ENCODE measurements around the gene ADAM12.

ADAM12 gene

DNA sequence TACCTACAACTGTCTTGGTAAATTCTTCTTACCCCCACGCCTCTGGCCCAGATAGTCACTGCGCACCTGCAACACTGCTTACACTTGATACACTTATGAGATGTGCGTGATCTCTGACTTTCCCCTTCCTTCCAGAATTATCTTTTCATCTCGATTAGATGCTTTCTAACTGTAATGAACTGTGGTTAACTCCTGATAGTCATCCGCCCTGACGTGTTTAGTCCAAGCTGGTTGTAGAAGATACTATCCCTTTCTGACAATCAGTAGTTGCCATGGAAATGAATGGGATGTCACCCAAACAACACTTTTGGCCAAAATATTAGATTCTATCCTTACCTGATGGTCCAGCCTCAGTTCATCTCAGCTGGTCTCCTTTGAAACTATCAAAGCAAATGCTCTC is 241.5 kb downstream of the ADAM12 start:
- DNase-seq (ENCODE audit: low read depth in 2 of 2), result no peak

DNA sequence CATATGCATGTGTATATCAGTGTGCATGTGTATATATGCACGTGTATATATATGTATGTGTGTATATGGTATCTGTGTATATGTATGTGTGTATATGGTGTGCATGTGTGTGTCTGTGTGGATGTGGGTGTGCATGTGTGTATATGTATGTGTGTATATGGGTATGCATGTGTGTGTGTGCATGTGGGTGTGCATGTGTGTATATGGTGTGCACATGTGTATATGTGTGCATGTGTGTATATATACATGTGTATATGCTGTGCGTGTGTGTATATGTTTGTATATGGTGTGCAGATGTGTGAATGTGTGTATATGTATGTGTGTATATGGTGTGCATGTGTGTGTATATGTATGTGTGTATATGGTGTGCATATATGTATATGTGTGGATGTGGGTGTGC is 245.2 kb downstream of the ADAM12 start:
- DNase-seq (ENCODE audit: low read depth in 2 of 2), result no peak

DNA sequence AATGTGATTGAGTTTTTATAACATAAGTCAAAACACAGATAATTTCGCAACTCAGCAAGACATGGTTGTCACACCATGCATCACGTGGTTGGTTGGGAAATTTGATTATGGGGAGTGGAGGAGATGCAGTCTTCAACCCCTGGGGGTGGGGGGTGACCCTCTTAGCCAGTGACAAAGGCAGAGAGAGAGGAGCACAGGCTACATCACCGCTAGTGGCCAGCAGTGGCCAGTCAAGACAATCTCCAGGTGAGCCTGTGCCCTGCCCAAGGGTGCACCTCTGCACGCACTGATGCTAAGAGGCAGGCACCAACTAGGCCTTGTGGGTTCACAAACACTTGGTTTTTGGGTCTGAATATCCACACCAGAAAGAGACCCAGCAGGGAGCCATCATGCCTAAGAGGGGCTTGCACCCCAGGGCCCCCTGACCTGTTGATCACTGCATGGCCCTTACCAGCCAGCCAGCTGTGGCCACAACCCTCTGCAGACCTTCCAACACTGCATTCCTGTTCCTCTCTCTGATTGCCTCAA is 247.5 kb downstream of the ADAM12 start:
- no peak for DNase-seq (ENCODE audit: low read depth in 2 of 2)

DNA sequence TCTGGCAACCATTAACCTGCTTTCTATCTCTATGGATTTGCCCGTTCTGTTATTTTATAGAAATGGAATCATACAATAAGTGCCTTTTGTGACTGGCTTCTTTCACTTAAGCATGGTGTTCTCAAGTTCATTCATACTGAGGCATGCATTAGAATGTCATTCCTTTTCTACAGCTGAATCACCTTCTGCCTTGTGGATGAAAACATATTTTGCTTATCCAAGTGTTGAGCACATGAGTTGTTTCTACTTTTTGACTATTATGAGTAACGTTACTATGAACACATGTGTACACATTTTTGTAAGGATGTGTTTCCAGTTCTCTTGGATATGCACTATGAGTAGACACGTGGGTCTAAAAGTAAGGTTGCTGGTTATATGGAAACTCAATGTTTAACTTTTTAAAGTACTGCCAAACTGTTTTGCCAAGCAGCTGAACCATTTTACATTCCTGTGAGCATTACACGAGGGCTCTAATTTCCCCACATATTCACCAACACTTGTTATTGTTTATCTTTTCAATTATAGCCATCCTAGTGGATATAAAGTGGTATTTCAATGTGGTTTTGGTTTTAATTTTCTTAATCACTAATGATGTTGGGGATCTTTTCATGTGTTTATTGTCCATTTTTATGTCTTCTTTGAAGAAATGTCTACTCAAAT is 250.6 kb downstream of the ADAM12 start:
- DNase-seq (ENCODE audit: low read depth in 2 of 2), result no peak

DNA sequence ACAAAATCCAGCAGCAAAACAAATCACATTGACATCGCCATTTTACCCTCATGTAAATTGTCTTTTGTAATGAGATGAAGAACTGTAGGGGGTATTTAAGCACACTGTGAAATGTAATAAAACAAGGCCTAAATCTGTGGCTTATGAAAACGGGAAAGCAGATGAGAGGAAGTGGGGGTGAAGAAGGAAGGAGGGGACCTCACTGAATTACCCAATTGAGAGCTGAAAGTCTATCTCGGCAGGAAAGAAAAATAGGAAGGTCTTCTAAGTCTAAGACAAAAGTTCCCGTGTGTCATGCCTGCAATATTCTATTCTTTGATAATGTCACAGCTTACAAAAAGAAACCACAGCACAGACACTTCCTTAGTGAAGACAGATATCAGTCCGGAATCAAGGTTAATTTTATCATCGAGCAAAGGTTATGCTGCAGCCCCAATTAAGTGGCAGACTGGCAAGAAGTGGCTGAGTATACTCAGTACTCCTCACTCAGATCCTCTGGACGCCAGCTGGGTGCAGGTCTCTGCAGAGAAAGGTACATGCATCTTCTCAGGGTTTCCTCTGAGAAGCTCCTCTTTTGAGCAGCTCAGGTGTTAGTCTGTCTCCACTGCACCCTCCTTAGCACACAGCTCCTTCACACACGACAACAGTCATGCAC is 252.2 kb downstream of the ADAM12 start:
- DNase-seq (ENCODE audit: low read depth in 2 of 2), result no peak

DNA sequence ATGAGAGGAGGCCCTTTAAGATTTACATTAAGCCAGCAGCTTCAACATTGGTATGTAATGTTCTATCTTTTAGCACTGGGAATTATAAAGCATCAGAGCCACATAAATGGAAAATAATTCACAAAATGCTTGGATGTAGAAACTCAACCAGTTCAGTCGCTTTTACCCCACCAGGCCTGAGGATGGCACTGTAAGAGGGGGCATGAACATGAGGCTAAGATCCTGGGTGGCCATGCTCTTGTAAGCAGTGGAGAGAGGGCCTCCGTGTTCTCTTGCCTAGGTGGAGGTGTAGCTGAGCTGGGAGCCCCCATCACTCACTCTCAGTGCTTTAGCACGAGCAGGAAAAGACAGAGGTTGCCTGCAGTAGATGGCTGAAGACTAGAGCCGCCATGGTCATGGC is 253.1 kb downstream of the ADAM12 start:
- DNase-seq (ENCODE audit: low read depth in 2 of 2), result no peak

DNA sequence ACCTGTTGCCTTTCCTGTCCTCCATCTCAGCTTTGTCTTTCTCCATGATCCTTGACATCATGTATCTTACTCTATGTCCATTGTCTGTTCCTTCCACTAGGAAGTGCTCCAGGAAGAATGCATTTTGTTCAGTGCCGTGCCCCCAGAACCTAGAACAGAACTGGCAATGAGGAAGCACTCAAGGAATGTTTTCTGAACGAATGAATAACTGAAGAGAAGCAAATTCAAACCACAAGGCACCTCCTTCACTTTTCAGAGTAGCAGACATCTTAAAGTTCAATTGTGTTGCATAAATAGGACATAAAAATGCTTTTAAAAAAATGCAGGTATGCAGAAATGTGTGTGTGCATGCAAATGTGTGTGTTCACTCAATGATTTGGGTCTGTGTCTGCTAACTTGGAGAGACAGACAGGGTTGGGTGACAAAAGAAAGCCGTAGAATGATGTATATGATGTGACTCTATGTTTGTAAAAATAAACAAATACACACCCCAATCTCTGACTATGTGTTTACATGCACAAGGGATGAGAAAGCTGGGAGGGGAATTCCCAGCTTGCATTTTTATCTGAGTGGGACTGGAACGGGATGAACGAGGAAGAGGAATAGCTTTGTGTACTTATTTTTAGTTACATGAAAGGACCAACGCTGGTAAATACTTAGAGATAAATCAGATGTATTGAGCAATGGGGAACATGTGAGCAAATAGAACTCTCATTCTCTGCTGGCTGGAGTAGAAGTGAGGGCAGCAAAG is 254.2 kb downstream of the ADAM12 start:
- no peak for DNase-seq (ENCODE audit: low read depth in 2 of 2)

DNA sequence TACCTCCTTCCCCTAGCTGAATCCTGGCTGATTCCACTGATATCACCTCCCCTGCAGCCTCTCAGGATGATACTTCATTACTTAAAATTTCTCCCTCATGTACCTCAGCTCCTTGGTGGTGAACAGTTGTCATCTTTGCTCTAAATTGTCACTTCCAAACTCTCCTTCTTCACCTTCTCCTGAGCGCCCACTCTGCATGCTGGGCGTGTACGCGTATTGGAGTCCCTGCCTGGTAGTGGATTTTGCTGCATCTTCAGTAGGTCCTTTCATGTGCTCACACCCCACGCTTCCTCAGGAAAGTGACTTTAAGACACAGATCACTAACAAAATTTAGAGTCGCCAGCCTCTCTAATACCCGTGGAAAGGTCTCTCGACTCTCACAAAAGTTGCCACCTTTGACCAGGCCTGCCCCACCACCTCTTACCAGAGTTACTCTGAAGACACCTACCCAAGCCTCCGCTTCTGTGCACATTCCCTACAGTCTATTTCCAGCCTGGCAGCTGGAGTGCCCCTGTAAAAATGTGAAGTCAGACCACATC is 255.1 kb downstream of the ADAM12 start:
- DNase-seq (ENCODE audit: low read depth in 2 of 2), result no peak

DNA sequence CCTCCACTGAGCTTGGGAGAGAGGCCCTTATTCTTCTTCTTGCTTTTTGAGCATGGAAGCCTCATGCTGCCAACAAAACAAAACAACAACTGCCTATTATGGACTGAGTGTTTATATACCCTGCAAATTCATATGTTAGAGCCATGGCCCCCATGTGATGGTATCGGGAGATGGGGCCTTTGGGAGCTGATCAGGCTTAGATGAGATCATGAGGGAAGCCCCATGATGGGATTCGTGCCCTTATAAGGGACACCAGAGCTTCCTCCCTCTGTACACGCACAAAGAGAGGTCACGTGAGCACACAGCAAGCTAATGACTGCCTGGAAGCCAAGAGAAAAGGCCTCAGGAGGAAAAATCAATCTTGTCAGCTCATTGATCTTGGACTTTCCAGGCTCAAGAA is 256.9 kb downstream of the ADAM12 start:
- no peak for DNase-seq (ENCODE audit: low read depth in 2 of 2)

DNA sequence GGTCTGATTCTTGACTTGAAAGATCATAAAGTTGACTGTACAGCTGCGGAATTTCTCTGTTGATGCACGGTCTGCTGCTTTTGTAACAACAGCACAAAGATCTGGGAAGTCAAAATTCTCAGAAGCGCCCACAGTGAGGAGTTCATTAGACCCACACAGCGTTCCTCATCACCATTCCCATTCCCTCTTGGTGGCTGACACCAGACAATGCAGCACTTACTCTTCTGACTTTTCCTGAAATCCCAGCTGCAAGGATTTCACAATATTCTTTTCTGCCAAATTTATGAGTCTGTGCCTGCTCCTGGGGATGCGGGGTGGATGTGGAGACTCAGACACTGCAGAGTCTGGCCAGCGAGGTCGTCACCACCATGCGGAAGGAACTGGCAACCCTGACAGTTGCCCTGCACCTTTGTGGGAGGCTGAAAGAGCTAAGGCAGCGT is 258.0 kb downstream of the ADAM12 start:
- no peak for DNase-seq (ENCODE audit: low read depth in 2 of 2)

DNA sequence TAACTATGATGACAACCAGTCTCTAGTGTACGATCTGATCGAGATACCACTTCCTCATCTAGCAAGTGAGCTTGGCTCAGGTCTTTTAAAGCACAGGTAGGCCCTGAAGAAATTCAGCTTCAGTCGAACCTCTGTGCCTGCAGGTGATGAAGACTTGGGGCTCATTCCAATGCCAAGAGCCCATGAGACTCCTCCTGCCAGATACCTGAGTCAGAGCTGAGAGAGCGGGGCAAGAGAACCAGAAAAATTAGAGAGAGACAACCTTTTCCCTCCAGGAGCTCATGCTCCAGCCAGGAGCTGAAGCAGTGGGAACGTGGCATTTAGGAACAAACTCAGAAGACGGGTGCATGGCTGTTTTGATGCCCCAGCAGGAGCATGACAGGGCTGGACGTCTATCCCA is 259.3 kb downstream of the ADAM12 start:
- DNase-seq (ENCODE audit: low read depth in 2 of 2), result no peak

DNA sequence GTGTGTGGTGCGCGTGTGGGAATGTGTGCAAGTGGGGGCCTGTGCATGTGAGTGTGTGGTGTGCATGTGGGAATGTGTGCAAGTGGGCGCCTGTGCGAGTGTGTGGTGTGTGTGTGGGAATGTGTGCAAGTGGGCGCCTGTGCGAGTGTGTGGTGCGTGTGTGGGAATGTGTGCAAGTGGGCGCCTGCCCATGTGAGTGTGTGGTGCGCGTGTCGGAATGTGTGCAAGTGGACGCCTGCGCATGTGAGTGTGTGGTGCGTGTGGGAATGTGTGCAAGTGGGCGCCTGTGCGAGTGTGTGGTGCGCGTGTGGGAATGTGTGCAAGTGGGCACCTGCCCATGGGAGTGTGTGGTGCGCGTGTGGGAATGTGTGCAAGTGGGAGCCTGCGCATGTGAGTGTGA is 259.7 kb downstream of the ADAM12 start:
- DNase-seq (ENCODE audit: low read depth in 2 of 2), result no peak

DNA sequence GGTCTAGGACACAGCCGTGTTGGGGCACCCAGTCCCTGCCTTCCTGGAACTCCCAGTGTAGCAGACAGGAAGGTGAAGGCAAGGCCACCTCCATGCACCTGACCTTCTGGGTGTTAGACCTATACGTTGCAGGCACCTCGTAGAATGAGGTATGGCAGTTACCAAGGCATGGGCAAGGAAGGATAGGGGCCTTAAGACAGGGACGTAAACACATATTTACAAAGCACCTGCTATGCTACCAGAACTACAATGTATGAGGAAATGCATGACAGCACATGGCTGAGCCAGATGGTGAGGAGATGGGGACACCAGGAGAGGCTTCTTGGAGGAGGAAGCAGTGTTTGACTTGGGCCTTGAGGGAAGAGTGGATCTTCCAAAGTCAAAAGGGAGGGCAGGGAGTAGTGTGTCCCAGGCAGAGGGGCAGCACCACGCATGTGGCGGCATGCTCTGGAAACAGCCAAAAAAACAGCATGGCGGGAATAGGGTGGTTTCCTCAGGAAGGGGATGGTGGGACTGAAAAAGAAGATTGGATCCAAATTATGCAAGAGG is 260.7 kb downstream of the ADAM12 start:
- no peak for DNase-seq (ENCODE audit: low read depth in 2 of 2)

DNA sequence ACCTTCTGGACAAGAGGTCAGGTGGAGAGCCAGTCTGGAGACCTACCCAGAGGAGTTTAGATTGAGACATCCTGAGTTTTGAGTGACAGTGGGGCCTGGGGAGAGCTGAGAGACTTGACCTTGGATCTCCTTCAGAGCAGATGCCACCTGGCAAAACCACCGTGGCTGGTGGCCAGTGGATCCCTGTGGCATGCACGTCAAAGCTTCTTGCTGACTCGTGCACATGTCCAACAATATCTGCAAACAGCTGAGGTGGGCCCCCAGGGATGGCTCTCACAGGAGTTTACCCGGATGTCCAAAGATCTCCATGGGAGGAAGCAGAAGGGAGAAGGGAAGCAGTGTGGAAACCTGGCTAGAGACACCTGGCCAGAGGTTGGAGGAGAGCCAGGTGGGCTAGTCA is 261.4 kb downstream of the ADAM12 start:
- DNase-seq (ENCODE audit: low read depth in 2 of 2), result no peak

DNA sequence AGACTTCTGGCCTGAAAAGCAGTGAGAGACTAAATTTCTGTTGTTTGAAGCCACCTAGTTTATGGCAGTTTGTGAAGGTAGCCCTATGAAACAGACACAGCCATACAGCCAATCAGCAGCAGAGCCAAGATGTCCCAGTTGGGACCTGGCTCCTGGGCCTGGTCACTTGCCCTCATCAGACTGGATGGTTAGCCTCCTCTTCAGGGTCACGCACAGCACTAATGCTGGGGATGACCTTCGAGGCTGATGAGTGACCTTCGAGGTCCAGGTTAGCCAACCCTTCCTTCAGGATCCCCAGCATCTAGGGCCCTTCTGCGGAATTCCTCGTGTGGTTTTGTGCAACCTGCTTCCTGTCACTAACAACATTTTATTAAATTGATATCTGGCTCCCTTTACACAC is 262.3 kb downstream of the ADAM12 start:
- DNase-seq (ENCODE audit: low read depth in 2 of 2), result no peak

DNA sequence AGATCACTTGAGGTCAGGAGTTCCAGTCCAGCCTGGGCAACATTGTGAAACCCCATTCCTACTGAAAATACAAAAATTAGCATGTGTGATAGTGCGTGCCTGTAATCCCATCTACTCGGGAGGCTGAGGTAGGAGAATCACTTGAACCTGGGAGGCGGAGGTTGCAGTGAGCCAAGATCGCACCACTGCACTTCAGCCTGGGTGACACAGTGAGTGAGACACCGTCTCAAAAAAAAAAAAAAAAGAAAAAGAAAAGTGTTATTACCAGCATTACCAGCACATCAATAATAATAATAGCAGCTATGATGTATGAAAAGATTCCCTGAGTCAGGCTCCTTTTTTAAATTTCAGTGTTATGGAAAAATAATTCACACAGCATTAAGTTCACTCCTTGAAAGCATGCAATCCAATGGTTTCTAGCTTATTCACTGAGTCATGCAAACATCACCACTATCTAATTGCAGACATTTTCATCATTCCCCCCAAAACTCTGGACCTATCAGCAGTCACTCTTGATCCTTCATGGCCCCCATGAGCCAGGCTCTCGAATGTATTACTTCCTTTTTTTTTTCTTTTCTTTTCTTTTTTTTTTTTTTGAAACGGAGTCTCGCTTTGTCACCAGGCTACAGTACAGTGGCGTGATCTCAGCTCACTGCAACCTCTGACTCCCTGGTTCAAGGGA is 263.5 kb downstream of the ADAM12 start:
- DNase-seq (ENCODE audit: low read depth in 2 of 2), result no peak

DNA sequence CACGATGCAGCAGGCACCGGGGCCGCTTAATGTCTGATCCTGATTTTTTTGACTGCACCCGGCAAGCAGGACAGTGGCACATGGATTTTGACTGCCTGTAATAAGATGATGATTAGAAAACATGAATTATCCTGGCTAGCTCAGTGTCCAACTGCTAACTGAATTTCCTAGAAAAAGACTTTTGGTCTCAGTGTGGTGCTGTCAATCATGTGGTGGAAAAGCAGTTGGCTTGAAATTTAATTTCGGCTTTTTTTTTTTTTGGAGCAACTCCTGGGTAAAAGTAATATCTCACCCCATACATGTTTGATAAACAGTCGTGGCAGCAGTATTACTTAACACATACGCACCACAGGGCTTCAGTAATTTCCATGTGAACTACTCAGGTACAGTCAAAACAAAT is 264.2 kb downstream of the ADAM12 start:
- no peak for DNase-seq (ENCODE audit: low read depth in 2 of 2)

DNA sequence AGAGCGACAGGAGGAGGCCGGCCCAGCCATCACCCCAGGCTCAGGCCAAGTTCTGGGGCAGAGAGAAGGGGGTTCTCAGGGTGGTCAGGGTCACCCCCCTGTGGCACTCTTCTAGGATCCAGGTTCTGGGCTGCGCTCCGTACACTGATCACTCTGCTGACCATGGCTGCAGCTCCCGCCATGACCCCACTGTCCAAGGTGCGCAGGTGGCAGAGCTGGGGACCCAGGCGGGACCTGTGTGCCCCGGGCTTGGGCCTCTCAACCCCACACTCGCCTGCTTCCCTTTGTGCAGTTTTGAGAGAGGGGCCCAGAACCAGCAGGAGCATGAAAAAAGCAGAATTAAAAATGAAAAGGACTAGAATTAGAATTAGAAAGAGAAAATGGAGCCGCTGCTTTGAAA is 264.8 kb downstream of the ADAM12 start:
- DNase-seq (ENCODE audit: low read depth in 2 of 2), result no peak

DNA sequence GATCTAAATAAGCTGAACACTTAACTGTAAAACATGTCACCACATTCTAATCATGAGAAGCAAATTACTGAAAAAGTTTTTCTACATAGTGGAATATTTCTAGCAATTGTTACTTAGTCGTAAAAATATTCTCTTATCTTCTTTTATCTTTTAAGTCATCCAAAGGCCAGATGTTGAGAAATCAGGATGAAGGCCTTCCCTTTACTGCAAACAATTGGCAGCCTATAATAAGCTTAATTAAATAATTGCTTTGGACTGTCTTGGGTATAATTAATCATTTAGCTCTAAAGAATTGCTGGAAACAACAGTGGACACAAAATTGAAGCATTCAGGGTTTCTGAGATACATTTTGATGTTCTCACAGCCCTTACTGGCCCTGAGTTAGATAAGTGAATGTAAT is 265.4 kb downstream of the ADAM12 start:
- no peak for DNase-seq (ENCODE audit: low read depth in 2 of 2)

DNA sequence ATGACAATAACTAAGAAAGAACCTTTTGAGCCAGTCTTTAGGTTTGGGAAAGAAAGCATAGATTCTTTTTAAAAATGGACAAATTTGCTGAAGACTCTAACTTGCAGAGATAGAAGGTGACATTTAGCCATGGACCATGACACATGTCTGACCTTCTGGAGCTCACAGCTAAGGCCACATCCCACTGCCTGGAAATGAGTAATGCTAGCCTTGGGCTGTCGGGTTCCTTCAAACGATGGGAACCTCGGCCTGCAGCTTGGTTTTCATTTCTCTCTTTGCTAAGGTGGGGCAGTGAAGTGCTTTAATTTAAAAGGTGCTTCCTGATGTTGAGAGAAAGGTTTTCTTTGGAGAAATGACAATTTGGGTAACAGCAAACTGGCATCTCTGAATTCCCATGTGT is 268.7 kb downstream of the ADAM12 start:
- no peak for DNase-seq (ENCODE audit: low read depth in 2 of 2)

DNA sequence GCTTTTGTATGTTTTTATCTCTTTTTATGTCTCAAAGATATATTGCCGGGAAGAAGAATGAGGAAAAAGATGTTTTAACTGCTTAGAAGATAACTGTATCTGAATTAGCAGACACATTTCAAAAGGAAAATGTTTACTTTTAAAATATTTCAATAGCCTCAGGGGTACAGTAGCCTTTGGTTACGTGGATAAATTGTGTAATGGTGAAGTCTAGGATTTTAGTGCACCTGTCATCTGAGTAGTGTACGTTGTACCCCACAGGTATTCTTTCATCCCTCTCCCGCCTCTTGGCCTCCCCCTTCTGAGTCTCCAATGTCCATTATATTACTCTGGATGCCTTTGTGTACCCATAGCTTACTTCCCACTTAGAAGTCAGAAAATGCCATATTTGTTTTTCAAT is 269.8 kb downstream of the ADAM12 start:
- no peak for DNase-seq (ENCODE audit: low read depth in 2 of 2)

DNA sequence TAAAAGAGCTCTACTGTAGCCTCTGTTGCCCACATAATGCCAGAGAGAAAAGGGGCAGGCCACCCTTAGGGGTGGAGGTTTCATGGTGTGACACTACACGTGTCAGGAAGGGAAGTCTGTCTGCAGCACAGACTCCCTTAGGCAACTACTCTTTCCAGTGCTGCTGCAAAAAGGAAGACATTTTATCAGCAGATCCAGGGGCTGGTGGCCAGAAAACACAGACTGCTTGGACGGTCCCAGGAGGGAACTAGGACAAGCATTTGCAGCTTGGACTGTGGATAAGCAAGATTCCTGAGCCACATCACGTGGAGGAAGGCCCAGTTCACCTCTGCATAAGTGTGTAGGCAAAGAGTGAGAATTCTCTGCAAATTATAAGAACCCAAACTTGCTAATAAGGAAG is 271.1 kb downstream of the ADAM12 start:
- DNase-seq (ENCODE audit: low read depth in 2 of 2), result no peak

Data from stimulated activated CD8-positive, alpha-beta memory T cell treated with anti-CD3 and anti-CD28 coated beads, Interleukin-2, amount 100 ng/mL, for 1 hour (primary cell).